Pulmonary artery endothelial cell (primary cell): Measurements from ENCODE around the gene NMRK1. TPM values are rescaled to one million over a fixed set of nuclear protein-coding genes. Genes with fewer than 3 reads are reported as not detected.
A peak's percentile ranks its signal among the peaks of the same experiment; 100 is the strongest.

Source experiments
- DNase-seq: peaks from one replicate; pipeline ENCODE4 v3.0.0-alpha.2; 2011; ENCODE audit warnings: low read depth, low spot score
- total RNA-seq: library from RNA; depleted of rRNA; stranded (reverse); fragments of >200 nt; gene quantifications from 2 replicates; pipeline ENCODE4 v1.2.3, GENCODE V29; 2014

NMRK1 gene
- 21.8 and 32.9 TPM in 2 replicates for total RNA-seq

- DNase-seq: peak; percentile 90
Measured at GRCh38 chr9:75087824-75088645, at the start of gene NMRK1, which contains the start of gene OSTF1. NMRK1 (minus strand) TSS chr9:75088155; CDS start chr9:75083115, 5,040 bp downstream. OSTF1 (plus strand) TSS chr9:75088514; CDS start chr9:75088693, 179 bp downstream.

- DNase-seq: no peak
Measured at GRCh38 chr9:75134495-75134894, 46.5 kb upstream of the NMRK1 start.

DNA sequence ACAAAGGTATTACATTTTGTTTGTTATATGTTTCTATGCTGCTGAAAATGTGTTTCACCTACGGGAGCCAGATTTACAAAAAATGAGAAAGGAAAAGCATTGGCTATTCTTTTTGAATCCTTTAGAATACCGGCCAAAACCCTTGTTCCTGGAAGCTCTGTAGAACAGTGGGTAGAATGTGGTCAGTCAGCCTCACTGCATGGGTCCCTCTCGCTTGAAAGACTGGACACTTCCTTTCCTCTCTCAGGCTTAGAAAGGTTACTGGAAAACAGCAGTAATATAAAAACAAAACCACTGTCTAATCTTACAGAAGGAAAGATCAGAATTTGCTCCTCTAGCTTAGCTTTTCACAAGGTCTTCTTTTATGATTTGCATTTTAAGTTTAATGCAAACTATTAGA is 45.4 kb upstream of the NMRK1 start:
- no peak for DNase-seq

DNA sequence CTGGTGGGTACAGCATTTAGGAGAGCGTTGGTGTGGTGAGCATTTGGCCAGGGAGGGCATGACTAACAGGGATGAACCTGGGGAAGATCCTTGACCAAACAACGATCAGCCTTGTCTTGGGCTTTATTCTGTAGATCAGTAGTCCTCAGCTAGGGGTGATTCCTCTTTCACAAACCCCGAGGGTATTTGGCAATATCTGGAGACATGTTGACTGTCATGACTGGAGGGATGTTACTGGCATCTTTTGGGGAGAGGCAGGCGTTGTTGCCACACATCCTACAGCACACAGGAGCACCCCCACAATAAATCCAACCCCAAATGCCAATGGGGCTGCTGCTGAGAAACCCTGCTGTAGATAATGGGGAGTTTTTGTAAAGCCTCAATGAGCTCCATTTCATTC is 44.3 kb upstream of the NMRK1 start:
- DNase-seq: no peak

DNA sequence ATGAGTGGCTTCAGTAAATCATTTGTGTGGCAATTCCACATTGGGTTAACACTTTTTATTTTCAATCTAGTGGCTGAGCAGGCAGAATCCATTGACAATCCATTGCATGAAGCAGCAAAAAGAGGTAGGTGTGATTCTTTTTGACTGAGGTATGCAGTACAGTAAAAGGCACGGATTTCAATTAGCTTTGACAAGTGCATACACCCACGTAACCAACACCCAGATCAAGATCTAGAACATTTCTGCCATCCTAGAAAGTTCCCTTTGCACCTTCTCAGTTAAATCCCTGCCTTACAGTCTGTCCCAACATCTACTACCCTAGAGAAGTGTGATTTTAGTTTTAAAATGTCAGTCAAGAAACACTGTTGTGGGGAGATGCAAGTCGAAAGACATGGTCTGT is 43.7 kb upstream of the NMRK1 start:
- DNase-seq: no peak

GRCh38 chr9:75130621-75131230 is 42.8 kb upstream of the NMRK1 start:
- DNase-seq: no peak

DNA sequence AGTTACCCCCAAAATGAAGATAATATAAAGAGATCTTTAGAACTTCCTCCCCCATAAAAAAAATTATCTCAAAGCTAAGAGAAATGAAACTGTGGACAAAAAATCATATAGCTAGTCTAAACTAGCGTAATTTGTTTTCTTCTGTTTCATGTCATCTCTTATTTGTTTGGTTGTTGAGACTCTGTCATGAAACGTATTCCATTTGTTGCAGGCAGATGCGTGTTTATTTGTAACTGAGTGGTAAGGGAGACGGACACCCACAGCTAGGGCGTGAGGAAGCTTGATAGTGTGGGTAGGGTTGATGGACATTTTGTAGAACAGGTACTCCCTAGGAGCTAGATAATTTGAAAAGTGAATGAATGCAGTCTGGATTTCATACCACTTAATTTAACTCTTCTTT is 42.2 kb upstream of the NMRK1 start:
- no peak for DNase-seq

DNA sequence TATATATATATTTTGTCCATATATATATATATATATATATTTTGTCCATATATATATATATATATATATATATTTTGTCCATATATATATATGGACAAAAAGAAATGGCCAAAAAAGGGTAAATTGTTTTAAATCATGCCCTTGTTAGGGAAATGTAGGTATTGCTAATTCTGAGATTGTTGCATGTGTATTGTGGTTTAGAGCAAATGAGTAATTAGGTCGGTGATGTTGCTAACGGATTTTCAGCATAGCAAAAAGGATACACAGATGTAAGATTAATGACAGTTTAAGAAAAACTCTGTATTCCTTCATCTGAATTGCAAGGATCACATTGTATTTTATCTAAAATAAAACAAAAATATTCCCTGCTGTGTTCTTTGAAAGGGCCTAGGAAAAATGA is 40.6 kb upstream of the NMRK1 start:
- no peak for DNase-seq

DNA sequence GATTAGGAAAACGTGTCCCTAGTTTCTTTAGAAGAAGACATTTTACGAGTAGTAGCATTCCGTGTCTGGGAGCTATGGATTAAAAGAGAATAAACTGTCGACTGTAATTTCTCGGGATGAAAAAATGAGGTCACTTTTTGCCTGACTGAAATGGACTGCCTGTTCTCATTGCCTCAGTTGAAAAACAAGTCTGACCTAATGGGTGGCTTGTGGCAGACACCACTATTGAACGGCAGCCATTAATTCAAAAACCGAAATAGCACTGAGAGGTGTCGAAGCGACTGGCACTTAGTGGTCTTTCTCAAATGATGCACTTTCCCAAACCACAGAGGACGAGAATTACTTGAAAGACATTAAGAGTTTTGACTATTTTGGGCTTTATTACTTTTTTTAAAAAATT is 35.7 kb upstream of the NMRK1 start:
- DNase-seq: no peak

GRCh38 chr9:75121914-75122558 is 34.1 kb upstream of the NMRK1 start:
- DNase-seq: no peak

DNA sequence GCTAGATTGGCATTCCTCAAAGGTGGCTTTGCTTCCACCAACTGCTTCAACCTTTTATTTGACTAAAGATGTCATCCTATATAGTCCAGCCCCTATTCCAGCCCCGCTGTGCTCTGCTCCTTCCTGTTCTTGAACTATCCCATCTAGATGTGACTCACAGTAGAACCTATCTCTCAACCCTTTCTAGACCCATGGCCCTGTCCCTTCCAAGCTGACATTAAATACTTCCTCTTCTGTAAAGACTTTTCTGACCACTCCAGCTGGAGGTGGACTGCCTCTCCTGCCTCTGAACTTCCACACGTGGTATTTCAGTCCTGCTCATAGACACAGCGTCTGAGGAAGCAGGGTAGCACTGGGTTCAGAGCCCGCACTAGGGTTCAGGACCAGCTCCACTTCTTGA is 32.7 kb upstream of the NMRK1 start:
- DNase-seq: no peak

GRCh38 chr9:75117564-75117963 is 29.6 kb upstream of the NMRK1 start:
- no peak for DNase-seq

DNA sequence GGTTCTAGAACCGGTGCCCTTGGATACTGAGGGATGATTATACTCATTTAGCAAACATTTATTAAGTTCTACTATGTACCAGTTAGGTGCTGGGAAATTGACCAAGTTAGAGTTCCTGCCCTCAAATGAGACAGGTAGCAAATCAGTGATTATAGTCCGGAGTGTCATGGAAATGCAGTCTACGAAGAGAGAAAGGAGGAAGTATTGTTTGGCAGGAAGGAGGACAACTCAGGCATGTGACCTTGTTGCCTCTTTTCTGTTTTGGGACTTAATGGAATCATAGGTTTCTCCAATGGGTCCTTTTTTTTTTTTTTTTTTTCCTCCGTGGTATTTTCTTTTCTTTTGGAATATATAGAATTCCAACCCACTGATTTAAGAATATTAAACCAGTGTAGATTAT is 28.4 kb upstream of the NMRK1 start:
- no peak for DNase-seq

GRCh38 chr9:75112789-75113188 is 24.8 kb upstream of the NMRK1 start:
- DNase-seq: no peak

GRCh38 chr9:75111019-75111622 is 23.2 kb upstream of the NMRK1 start:
- no peak for DNase-seq

DNA sequence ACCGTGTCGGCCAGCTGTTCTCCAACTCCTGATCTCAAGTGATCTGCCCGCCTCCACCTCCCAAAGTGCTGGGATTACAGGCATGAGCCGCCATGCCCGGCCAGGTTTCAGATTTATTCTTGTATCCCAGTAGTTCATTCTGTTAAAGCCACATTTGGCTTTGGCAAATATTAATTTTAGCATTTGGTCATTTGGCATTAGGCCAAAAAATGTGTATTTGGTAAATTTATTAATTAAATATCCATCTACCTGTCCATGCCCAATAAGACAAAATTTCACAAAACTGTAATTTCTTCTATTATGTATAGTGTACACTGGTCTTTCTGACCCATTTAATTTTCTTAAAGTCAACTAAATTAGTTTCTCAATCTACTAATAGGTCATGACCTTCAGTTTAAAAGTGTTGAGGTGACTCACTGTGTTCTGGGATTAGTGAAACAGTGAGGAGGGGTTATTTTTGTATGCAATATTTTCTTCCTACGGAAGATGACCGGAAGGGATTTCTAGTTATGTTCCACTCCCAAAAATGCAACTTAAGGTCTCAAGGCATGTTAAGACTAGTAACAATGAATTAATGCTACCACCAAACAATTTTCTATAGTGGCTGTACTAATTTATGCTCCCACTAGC is 21.4 kb upstream of the NMRK1 start:
- DNase-seq: no peak

DNA sequence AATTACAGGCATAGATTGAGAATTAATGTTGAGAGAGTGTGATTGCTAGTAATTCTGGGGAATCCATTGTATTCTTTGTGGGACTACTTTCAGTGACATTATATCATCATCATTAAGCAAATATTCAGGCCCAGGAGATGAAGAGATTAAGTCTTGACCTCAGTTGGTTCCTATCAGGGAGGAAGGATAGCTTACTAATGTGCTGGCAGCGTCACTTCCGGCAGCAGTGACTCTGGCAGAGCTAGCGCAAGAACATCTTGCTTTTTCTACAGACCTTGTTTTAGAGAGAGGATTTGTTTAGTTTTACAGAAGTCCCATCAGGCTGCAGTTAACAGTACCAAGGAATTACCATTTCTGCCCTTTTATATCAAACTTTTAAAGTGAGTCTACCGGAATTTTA is 20.6 kb upstream of the NMRK1 start:
- DNase-seq: peak; percentile 71

GRCh38 chr9:75106857-75107256 is 18.9 kb upstream of the NMRK1 start:
- no peak for DNase-seq

DNA sequence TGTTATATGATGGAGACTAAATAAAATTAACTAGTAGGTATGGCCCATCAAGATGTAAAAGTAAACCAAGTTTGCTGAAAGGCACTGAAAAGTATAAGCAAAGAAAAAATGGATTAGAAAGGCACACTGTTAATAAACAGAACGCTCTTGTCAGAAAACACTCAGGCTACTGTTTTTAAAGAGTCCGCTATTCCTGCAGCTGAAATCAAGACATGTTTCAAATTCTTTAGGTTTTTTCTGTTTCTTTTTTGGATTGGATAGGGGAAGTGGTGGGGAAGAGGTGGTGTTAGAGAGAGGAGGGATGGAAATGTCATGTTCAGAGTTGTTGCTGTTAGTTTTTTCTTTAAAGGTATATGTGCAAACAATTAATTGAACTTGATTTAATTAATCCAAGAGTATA is 17.9 kb upstream of the NMRK1 start:
- DNase-seq: no peak

- DNase-seq: no peak
Measured at GRCh38 chr9:75105019-75105540, 17.1 kb upstream of the NMRK1 start.

GRCh38 chr9:75104607-75105006 is 16.7 kb upstream of the NMRK1 start:
- no peak for DNase-seq
